Measurements from ENCODE around the gene PCDHA13. TPM values are rescaled to one million over a fixed set of nuclear protein-coding genes. Genes with fewer than 3 reads are reported as not detected.
"Not testable (repeated sequence)": the region's sequence is repeated elsewhere in the genome, so short reads cannot be mapped to it uniquely, and the experiment has no call there.

Gene PCDHA13
- 0.89 and 1.2 TPM in 2 replicates for polyA plus RNA-seq
- 35.8 and 36.3 TPM in 2 replicates for polyA minus RNA-seq

- no peaks in the 10 kb centered on the region for H4K20me1 ChIP-seq (ENCODE audit: insufficient read depth)
- H3K36me3 ChIP-seq (ENCODE audit: insufficient read depth, low read length), result peaks cover 47% of the 10 kb centered on the region
- no peak within 1 kb of the TSS for H3K4me2 ChIP-seq (ENCODE audit: low read length)
- no peak within 1 kb of the TSS for H2AFZ ChIP-seq (ENCODE audit: low read depth, low read length)
- H3K4me3 ChIP-seq (ENCODE audit: low read length), result peak within 1 kb of the TSS; percentile 28
- H3K9me3 ChIP-seq (ENCODE audit: low read length), result peaks cover 44% of the 10 kb centered on the region
- no peak within 1 kb of the TSS for H3K9ac ChIP-seq (ENCODE audit: low read length)
- no peaks in the 10 kb centered on the region for H3K9me2 ChIP-seq (ENCODE audit: insufficient read depth, low read length)
- peaks cover 41% of the 10 kb centered on the region for H3K79me2 ChIP-seq (replicated peaks; ENCODE audit: insufficient read depth, low read length)
- H3K27ac ChIP-seq (ENCODE audit: low read length), result no peak within 1 kb of the TSS
- no peaks in the 10 kb centered on the region for H3F3A ChIP-seq (ENCODE audit: insufficient read depth, low read length, poor library complexity, severe bottlenecking)
- TF ChIP-seq TAF1 (IDR thresholded peaks at IDR 0.05; ENCODE audit: low read depth) (no peak), EZH2 (IDR thresholded peaks at IDR 0.05; ENCODE audit: borderline replicate concordance, insufficient read depth, low read length, poor library complexity, severe bottlenecking) (no peak), EP300 (conservative IDR thresholded peaks at IDR 0.05; ENCODE audit: poor library complexity, severe bottlenecking) (no peak), RAD21 (conservative IDR thresholded peaks at IDR 0.05) (no peak), CTCF (IDR thresholded peaks at IDR 0.05; ENCODE audit: poor library complexity, severe bottlenecking) (no peak)
- H3K27me3 ChIP-seq (ENCODE audit: insufficient read depth, low read depth, low read length), result no peaks in the 10 kb centered on the region
Measured at GRCh38 chr5:140881889-140882590, at the start of gene PCDHA13. Gene PCDHA13, plus strand, starts transcription at chr5:140882124. Its CDS starts 145 bp downstream, at chr5:140882269.

GRCh38 chr5:140833993-140834392 lies 47.9 kb upstream of the PCDHA13 start, which contains the start of gene PCDHA7:
Gene PCDHA7, plus strand, starts transcription at chr5:140834269. Its CDS starts 115 bp downstream, at chr5:140834384.
- Histone ChIP-seq H3K27ac (ENCODE audit: low read length) (no peak within 1 kb of the TSS), H3K9me2 (ENCODE audit: insufficient read depth, low read length) (no peaks in the 10 kb centered on the region), H3K9me3 (ENCODE audit: low read length) (peaks cover 50% of the 10 kb centered on the region), H3K4me3 (ENCODE audit: low read length) (no peak within 1 kb of the TSS), H3K9ac (ENCODE audit: low read length) (no peak within 1 kb of the TSS), H3K36me3 (ENCODE audit: insufficient read depth, low read length) (peaks cover 40% of the 10 kb centered on the region), H3K4me2 (ENCODE audit: low read length) (no peak within 1 kb of the TSS), H2AFZ (ENCODE audit: low read depth, low read length) (no peak within 1 kb of the TSS), H3K27me3 (ENCODE audit: insufficient read depth, low read depth, low read length) (no peaks in the 10 kb centered on the region), H3F3A (ENCODE audit: insufficient read depth, low read length, poor library complexity, severe bottlenecking) (no peaks in the 10 kb centered on the region), H3K79me2 (replicated peaks; ENCODE audit: insufficient read depth, low read length) (peaks cover 26% of the 10 kb centered on the region), H4K20me1 (ENCODE audit: insufficient read depth) (no peaks in the 10 kb centered on the region)
- TF ChIP-seq RAD21 (conservative IDR thresholded peaks at IDR 0.05) (no peak), SMC3 (conservative IDR thresholded peaks at IDR 0.05; ENCODE audit: poor library complexity) (no peak), TAF1 (IDR thresholded peaks at IDR 0.05; ENCODE audit: low read depth) (no peak), POLR2AphosphoS5 (IDR thresholded peaks at IDR 0.05) (no peak), CTCF (IDR thresholded peaks at IDR 0.05; ENCODE audit: poor library complexity, severe bottlenecking) (no peak), REST (IDR thresholded peaks at IDR 0.05; ENCODE audit: borderline replicate concordance) (no peak), MXI1 (conservative IDR thresholded peaks at IDR 0.05; ENCODE audit: poor library complexity, severe bottlenecking) (no peak)

GRCh38 chr5:140834439-140835008 lies 47.4 kb upstream of the PCDHA13 start:
- not testable (repeated sequence) for H3K9ac ChIP-seq (ENCODE audit: low read length); H2AFZ ChIP-seq (ENCODE audit: low read depth, low read length); H3K27me3 ChIP-seq (ENCODE audit: insufficient read depth, low read depth, low read length); H3K27ac ChIP-seq (ENCODE audit: low read length); H3K9me2 ChIP-seq (ENCODE audit: insufficient read depth, low read length); H4K20me1 ChIP-seq (ENCODE audit: insufficient read depth); H3K4me3 ChIP-seq (ENCODE audit: low read length); H3F3A ChIP-seq (ENCODE audit: insufficient read depth, low read length, poor library complexity, severe bottlenecking); H3K4me2 ChIP-seq (ENCODE audit: low read length)
- peaks cover 38% of the 10 kb centered on the region for H3K36me3 ChIP-seq (ENCODE audit: insufficient read depth, low read length)
- peaks cover 31% of the 10 kb centered on the region for H3K79me2 ChIP-seq (replicated peaks; ENCODE audit: insufficient read depth, low read length)
- peaks cover 49% of the 10 kb centered on the region for H3K9me3 ChIP-seq (ENCODE audit: low read length)
